ENCODE measurements around the gene RANBP9. TPM values are rescaled to one million over a fixed set of nuclear protein-coding genes. Genes with fewer than 3 reads are reported as not detected.

Gene RANBP9
- total and polyA plus RNA-seq, 2 of the 13 experiments (the other 11 are each of a cell fraction or from before 2014, with no cell fraction given), result 26.6 to 30.6 TPM

DNA sequence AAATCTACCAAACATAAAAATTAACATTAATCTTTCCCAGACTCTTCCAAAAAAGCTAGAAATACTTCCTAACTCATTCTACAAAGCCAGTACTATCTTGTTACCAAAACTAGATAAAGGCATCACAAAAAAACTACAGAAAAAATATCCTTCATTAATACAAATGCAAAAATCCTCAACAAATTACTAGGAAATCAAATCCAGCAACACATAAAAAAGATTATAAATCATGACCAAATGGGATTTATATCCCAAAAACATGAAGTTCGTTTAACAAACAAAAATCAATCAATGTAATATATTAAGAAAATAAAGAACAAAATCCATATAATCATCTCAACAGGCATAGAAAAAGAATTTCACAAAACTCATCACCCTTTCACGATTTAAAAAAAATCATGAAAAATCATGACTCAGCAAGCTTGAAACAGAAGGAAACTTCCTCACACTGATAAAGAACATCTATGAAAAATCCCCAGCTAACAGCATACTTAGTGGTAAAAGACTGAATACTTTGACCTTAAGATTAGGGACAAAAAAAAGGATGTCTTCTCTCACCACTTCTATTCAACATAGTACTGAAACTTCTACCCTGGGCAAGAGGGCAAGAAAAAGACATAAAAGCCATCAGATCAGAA is 43.2 kb downstream of the RANBP9 start:
- Histone ChIP-seq H3K36me3 (replicated peaks in 1 of 2; ENCODE audit: control insufficient read depth in 1 of 2, insufficient read depth in 2 of 2, low read length in 2 of 2) (no peaks in the 10 kb centered on the region), H3K9me3 (ENCODE audit: low read length) (no peaks in the 10 kb centered on the region), H4K20me1 (ENCODE audit: insufficient read depth, low read length) (peaks cover 15% of the 10 kb centered on the region), H3K4me1 (ENCODE audit: insufficient read depth, low read length) (peaks cover 65% of the 10 kb centered on the region), H3K9ac (ENCODE audit: insufficient read depth, low read depth, low read length) (no peak overlapping the region), H3K27ac (ENCODE audit: extremely low read length, insufficient read depth, low read length) (no peak overlapping the region), H2AFZ (ENCODE audit: low read length) (no peak overlapping the region), H3K79me2 (ENCODE audit: insufficient read depth, low read length) (peaks cover 97% of the 10 kb centered on the region), H3K4me3 (replicated peaks in 1 of 3; ENCODE audit: insufficient read depth in 1 of 3, low read depth in 2 of 3, low read length in 3 of 3) (no peak overlapping the region), H3K4me2 (ENCODE audit: low read depth, low read length) (no peak overlapping the region), H3K27me3 (ENCODE audit: control insufficient read depth in 1 of 2, insufficient read depth in 2 of 2, low read length in 2 of 2) (no peaks in the 10 kb centered on the region)
- DNase-seq (ENCODE audit: low spot score), result no peak
- in situ Hi-C loops (cut with HindIII; ENCODE audit: extremely low pct_ligation_motif_present, low pct_unique_long_range_greater_than_20kb) (no loop called here), intact Hi-C loops (cut with micrococcal nuclease; ENCODE audit: unreplicated experiment) (no loop called here)
- no TSS peak for BruUV-seq (replicated peaks)
- ATAC-seq, result no peak
- POLR2A ChIA-PET, result interaction anchor here (1.0 kb wide), 1 partner anchor 94 kb away, joined by 3 read pairs; the partner anchor contains the start of gene SIRT5
- CTCF ChIA-PET (ENCODE audit: low intra/inter-chr PET ratio, low total read pairs), result no interaction called here
- 86% methylated on average over 2 of the region's 2 CpGs for WGBS (ENCODE audit: low lambda C conversion rate)
- FAIRE-seq, result no peak
- TF ChIP-seq TP53 (CRISPR knock-in tag; conservative IDR thresholded peaks at IDR 0.05) (no peak), ZNF101 (CRISPR knock-in tag; IDR thresholded peaks at IDR 0.05; ENCODE audit: borderline replicate concordance, low read depth) (no peak), ZNF652 (CRISPR knock-in tag; IDR thresholded peaks at IDR 0.05; ENCODE audit: borderline replicate concordance, low read depth) (no peak), RNF2 (conservative IDR thresholded peaks at IDR 0.05; ENCODE audit: low read depth) (no peak), ZNF577 (CRISPR knock-in tag; IDR thresholded peaks at IDR 0.05; ENCODE audit: borderline replicate concordance, low read depth) (no peak), NFE2L2 (IDR thresholded peaks at IDR 0.05; ENCODE audit: low read length) (peak; percentile 91), HHEX (CRISPR knock-in tag; IDR thresholded peaks at IDR 0.05) (no peak), ZNF549 (CRISPR knock-in tag; IDR thresholded peaks at IDR 0.05) (no peak), MAFF (IDR thresholded peaks at IDR 0.05; ENCODE audit: low read depth, low read length) (peak; percentile 95), GLI4 (CRISPR knock-in tag; IDR thresholded peaks at IDR 0.05; ENCODE audit: borderline replicate concordance) (no peak)
- TF ChIP-seq, protein P1, sequence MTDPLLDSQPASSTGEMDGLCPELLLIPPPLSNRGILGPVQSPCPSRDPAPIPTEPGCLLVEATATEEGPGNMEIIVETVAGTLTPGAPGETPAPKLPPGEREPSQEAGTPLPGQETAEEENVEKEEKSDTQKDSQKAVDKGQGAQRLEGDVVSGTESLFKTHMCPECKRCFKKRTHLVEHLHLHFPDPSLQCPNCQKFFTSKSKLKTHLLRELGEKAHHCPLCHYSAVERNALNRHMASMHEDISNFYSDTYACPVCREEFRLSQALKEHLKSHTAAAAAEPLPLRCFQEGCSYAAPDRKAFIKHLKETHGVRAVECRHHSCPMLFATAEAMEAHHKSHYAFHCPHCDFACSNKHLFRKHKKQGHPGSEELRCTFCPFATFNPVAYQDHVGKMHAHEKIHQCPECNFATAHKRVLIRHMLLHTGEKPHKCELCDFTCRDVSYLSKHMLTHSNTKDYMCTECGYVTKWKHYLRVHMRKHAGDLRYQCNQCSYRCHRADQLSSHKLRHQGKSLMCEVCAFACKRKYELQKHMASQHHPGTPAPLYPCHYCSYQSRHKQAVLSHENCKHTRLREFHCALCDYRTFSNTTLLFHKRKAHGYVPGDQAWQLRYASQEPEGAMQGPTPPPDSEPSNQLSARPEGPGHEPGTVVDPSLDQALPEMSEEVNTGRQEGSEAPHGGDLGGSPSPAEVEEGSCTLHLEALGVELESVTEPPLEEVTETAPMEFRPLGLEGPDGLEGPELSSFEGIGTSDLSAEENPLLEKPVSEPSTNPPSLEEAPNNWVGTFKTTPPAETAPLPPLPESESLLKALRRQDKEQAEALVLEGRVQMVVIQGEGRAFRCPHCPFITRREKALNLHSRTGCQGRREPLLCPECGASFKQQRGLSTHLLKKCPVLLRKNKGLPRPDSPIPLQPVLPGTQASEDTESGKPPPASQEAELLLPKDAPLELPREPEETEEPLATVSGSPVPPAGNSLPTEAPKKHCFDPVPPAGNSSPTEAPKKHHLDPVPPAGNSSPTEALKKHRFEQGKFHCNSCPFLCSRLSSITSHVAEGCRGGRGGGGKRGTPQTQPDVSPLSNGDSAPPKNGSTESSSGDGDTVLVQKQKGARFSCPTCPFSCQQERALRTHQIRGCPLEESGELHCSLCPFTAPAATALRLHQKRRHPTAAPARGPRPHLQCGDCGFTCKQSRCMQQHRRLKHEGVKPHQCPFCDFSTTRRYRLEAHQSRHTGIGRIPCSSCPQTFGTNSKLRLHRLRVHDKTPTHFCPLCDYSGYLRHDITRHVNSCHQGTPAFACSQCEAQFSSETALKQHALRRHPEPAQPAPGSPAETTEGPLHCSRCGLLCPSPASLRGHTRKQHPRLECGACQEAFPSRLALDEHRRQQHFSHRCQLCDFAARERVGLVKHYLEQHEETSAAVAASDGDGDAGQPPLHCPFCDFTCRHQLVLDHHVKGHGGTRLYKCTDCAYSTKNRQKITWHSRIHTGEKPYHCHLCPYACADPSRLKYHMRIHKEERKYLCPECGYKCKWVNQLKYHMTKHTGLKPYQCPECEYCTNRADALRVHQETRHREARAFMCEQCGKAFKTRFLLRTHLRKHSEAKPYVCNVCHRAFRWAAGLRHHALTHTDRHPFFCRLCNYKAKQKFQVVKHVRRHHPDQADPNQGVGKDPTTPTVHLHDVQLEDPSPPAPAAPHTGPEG (CRISPR knock-in tag; IDR thresholded peaks at IDR 0.05), result no peak
- TF ChIP-seq, protein P2, sequence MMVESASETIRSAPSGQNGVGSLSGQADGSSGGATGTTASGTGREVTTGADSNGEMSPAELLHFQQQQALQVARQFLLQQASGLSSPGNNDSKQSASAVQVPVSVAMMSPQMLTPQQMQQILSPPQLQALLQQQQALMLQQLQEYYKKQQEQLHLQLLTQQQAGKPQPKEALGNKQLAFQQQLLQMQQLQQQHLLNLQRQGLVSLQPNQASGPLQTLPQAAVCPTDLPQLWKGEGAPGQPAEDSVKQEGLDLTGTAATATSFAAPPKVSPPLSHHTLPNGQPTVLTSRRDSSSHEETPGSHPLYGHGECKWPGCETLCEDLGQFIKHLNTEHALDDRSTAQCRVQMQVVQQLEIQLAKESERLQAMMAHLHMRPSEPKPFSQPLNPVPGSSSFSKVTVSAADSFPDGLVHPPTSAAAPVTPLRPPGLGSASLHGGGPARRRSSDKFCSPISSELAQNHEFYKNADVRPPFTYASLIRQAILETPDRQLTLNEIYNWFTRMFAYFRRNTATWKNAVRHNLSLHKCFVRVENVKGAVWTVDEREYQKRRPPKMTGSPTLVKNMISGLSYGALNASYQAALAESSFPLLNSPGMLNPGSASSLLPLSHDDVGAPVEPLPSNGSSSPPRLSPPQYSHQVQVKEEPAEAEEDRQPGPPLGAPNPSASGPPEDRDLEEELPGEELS (CRISPR knock-in tag; IDR thresholded peaks at IDR 0.05), result no peak
- TF ChIP-seq, protein P3, sequence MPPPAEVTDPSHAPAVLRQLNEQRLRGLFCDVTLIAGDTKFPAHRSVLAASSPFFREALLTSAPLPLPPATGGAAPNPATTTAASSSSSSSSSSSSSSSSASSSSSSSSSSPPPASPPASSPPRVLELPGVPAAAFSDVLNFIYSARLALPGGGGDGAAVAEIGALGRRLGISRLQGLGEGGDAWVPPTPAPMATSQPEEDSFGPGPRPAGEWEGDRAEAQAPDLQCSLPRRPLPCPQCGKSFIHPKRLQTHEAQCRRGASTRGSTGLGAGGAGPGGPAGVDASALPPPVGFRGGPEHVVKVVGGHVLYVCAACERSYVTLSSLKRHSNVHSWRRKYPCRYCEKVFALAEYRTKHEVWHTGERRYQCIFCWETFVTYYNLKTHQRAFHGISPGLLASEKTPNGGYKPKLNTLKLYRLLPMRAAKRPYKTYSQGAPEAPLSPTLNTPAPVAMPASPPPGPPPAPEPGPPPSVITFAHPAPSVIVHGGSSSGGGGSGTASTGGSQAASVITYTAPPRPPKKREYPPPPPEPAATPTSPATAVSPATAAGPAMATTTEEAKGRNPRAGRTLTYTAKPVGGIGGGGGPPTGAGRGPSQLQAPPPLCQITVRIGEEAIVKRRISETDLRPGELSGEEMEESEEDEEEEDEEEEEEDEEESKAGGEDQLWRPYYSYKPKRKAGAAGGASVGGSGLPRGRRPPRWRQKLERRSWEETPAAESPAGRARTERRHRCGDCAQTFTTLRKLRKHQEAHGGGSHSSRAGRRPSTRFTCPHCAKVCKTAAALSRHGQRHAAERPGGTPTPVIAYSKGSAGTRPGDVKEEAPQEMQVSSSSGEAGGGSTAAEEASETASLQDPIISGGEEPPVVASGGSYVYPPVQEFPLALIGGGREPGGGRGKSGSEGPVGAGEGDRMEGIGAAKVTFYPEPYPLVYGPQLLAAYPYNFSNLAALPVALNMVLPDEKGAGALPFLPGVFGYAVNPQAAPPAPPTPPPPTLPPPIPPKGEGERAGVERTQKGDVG (CRISPR knock-in tag; IDR thresholded peaks at IDR 0.05; ENCODE audit: borderline replicate concordance), result no peak
